AG10803 (cell line): ENCODE data around the gene IQCB1.

Source experiments
- DNase-seq: peaks from one replicate; pipeline ENCODE4 v3.0.0; 2010; ENCODE audit warnings: low read depth
- H3K4me3 ChIP-seq: 2 replicates; pipeline ENCODE4 v1.5.1; 2011; ENCODE audit warnings: mild to moderate bottlenecking, low read length, control low read depth
- CTCF ChIP-seq: conservative IDR thresholded peaks from 2 replicates; pipeline ENCODE4 v1.5.1; 2011; ENCODE audit warnings: mild to moderate bottlenecking, low read length, control low read depth, inconsistent platforms

Gene IQCB1

GRCh38 chr3:121757087-121757811 lies 77.6 kb downstream of the IQCB1 start:
- no peak for DNase-seq
- no peak overlapping the region for H3K4me3 ChIP-seq
- no peak for TF ChIP-seq CTCF

- H3K4me3 ChIP-seq, result no peak overlapping the region
- no peak for TF ChIP-seq CTCF
- DNase-seq, result no peak
Observed at GRCh38 chr3:121752772-121753171, 82.1 kb downstream of the IQCB1 start.

- no peak for TF ChIP-seq CTCF
- no peak for DNase-seq
Observed at GRCh38 chr3:121752261-121752660, 82.6 kb downstream of the IQCB1 start.

GRCh38 chr3:121750087-121750415 lies 84.8 kb downstream of the IQCB1 start:
- H3K4me3 ChIP-seq, result peak overlapping the region; percentile 96
- TF ChIP-seq CTCF, result no peak
- no peak for DNase-seq

More at GRCh38 chr3:121752261-121752660, 82.6 kb downstream of the IQCB1 start:
- no peak overlapping the region for H3K4me3 ChIP-seq

GRCh38 chr3:121749276-121750086 lies 85.4 kb downstream of the IQCB1 start, which contains the start of gene GOLGB1:
GOLGB1 (minus strand) TSS chr3:121749741; CDS start chr3:121730971, 18,770 bp downstream.
- TF ChIP-seq CTCF, result no peak
- DNase-seq, result peak; percentile 100
- H3K4me3 ChIP-seq, result peak within 1 kb of the TSS; percentile 96

DNA sequence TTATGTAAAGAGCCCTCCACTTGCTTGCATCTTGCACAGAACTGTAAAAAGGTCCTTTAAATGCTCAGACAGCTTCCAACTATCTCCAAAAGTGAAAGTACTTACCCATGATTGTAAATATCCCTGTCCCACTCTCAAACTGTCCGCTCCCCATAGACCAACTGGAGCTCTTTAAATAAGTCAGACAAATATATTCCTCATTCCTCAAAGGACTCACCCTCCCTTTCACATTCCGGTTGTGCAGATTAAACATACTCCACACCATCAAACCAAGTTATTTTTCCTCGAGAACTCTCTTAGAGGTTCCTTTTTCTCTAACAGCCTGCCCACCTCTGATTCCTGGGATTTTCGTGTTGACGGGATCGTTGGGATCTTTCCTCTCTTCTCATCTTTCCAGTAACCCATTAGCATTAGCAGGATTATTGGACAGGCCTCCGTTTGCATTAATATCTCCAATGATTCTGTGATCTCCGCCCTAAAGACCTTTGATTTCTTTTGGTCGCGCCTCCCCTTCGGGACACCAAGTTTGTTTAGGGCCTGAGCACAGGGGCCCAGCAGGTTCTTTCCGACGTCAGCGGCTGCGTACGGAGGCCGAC lies 86.1 kb downstream of the IQCB1 start:
- TF ChIP-seq CTCF, result no peak
- H3K4me3 ChIP-seq, result peak overlapping the region; percentile 96
- peak; percentile 63 for DNase-seq
